OCI-LY1 (cell line): Measurements from ENCODE around the gene DOCK4.

Experiments
- H2AFZ ChIP-seq: fragments of 200-600 bp; sonication (generic), shearing (Covaris generic); 2 replicates; pipeline ENCODE4 v1.6.0; 2014; ENCODE audit warnings: antibody characterized with exemption, mild to moderate bottlenecking, low read length
- H3F3A ChIP-seq: fragments of 200-600 bp; sonication (generic), shearing (Covaris generic); 2 replicates; pipeline ENCODE4 v1.6.0; 2014; ENCODE audit warnings: mild to moderate bottlenecking, antibody characterized with exemption, low read length, moderate library complexity; ENCODE audit not compliant: insufficient read depth
- H3K27ac ChIP-seq: fragments of 200-600 bp; sonication (generic); 2 replicates; pipeline ENCODE4 v1.5.1; 2014; ENCODE audit warnings: low read length, mixed run types, mild to moderate bottlenecking, low read depth; ENCODE audit not compliant: poor library complexity, severe bottlenecking
- H3K27me3 ChIP-seq: fragments of 200-600 bp; sonication (generic); 2 replicates; pipeline ENCODE4 v1.6.0; 2014; ENCODE audit warnings: antibody characterized with exemption, mild to moderate bottlenecking, low read length, moderate library complexity; ENCODE audit not compliant: insufficient read depth
- H3K36me3 ChIP-seq: fragments of 200-600 bp; sonication (generic); 2 replicates; pipeline ENCODE4 v1.6.1; 2014; ENCODE audit warnings: mild to moderate bottlenecking, antibody characterized with exemption, low read length, moderate library complexity, mixed read lengths; ENCODE audit not compliant: insufficient read depth
- H3K4me1 ChIP-seq: fragments of 200-600 bp; sonication (generic); 2 replicates; pipeline ENCODE4 v1.5.1; 2014; ENCODE audit warnings: mild to moderate bottlenecking, low read length, moderate library complexity; ENCODE audit not compliant: insufficient read depth, severe bottlenecking
- H3K4me2 ChIP-seq: fragments of 200-600 bp; sonication (generic), shearing (Covaris generic); 2 replicates; pipeline ENCODE4 v1.6.1; 2014; ENCODE audit warnings: low read length
- H3K4me3 ChIP-seq: fragments of 200-600 bp; sonication (generic); 2 replicates; pipeline ENCODE4 v1.5.1; 2014; ENCODE audit warnings: low read length, low read depth, mild to moderate bottlenecking, mixed read lengths; ENCODE audit not compliant: poor library complexity, severe bottlenecking
- H3K79me2 ChIP-seq: fragments of 200-600 bp; shearing (Covaris generic); 2 replicates; pipeline ENCODE4 v1.6.1; 2016; ENCODE audit warnings: mixed run types, low read length, mixed read lengths; ENCODE audit not compliant: insufficient read depth
- H3K9ac ChIP-seq: fragments of 200-600 bp; sonication (generic), shearing (Covaris generic); 2 replicates; pipeline ENCODE4 v1.6.1; 2014; ENCODE audit warnings: mild to moderate bottlenecking, low read length, mixed read lengths
- H3K9me2 ChIP-seq: fragments of 200-600 bp; sonication (generic), shearing (Covaris generic); 2 replicates; pipeline ENCODE4 v1.6.1; 2014; ENCODE audit warnings: low read depth, mild to moderate bottlenecking, low read length, mixed read lengths
- H3K9me3 ChIP-seq: fragments of 200-600 bp; shearing (Covaris generic); 2 replicates; pipeline ENCODE4 v1.6.1; 2014; ENCODE audit warnings: low read length, mixed read lengths
- H4K20me1 ChIP-seq: fragments of 200-600 bp; sonication (generic), shearing (Covaris generic); 2 replicates; pipeline ENCODE4 v1.6.0; 2016; ENCODE audit warnings: mild to moderate bottlenecking, low read length; ENCODE audit not compliant: insufficient read depth
- EZH2 ChIP-seq: fragments of 200-600 bp; sonication (generic), shearing (Covaris generic); IDR thresholded peaks from 2 replicates; pipeline ENCODE4 v1.8.0; 2017; ENCODE audit warnings: borderline replicate concordance, mixed run types, mild to moderate bottlenecking, antibody characterized with exemption, low read length, moderate library complexity, mixed read lengths
- TF ChIP-seq, protein P1 (sequence below): fragments of 200-600 bp; sonication (generic), shearing (Covaris generic); IDR thresholded peaks from 2 replicates; pipeline ENCODE4 v1.5.1; 2017; ENCODE audit warnings: mild to moderate bottlenecking, antibody characterized with exemption, low read length, moderate library complexity, mixed read lengths

The DOCK4 gene

DNA sequence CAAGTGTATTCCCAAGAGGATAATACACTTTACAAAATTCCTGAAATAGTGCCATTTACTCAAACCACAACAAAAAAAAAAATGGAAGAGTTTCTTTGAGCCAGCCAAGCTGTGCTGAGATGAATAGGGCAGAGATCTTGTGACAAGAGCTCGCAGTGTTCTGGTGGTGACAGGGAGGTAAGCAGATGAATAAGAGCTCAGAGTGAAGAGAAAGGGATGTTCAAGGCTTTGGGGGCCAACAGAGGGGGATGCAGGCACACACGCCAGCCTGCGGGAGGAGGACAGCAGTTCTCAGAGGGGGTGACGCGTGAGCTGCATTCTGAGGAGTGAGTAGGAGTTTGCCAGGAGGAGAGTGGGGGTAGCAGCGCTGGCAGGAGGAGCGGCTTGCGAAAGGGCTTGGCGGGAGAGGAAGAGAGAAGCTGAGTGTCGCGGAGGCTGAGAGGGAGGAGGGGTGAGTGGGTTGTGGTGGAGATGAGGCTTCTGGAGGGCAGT lies 449.5 kb downstream of the DOCK4 start:
- no peaks in the 10 kb centered on the region for H3K36me3 ChIP-seq
- no peak for TF ChIP-seq EZH2
- TF ChIP-seq, protein P1, sequence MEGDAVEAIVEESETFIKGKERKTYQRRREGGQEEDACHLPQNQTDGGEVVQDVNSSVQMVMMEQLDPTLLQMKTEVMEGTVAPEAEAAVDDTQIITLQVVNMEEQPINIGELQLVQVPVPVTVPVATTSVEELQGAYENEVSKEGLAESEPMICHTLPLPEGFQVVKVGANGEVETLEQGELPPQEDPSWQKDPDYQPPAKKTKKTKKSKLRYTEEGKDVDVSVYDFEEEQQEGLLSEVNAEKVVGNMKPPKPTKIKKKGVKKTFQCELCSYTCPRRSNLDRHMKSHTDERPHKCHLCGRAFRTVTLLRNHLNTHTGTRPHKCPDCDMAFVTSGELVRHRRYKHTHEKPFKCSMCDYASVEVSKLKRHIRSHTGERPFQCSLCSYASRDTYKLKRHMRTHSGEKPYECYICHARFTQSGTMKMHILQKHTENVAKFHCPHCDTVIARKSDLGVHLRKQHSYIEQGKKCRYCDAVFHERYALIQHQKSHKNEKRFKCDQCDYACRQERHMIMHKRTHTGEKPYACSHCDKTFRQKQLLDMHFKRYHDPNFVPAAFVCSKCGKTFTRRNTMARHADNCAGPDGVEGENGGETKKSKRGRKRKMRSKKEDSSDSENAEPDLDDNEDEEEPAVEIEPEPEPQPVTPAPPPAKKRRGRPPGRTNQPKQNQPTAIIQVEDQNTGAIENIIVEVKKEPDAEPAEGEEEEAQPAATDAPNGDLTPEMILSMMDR, result no peak
- H3F3A ChIP-seq, result no peaks in the 10 kb centered on the region
- H3K27ac ChIP-seq, result no peak overlapping the region
- no peak overlapping the region for H3K9ac ChIP-seq
- H3K9me3 ChIP-seq, result no peaks in the 10 kb centered on the region
- no peak overlapping the region for H3K4me2 ChIP-seq
- no peak overlapping the region for H2AFZ ChIP-seq
- H3K27me3 ChIP-seq, result no peaks in the 10 kb centered on the region
- no peaks in the 10 kb centered on the region for H3K4me1 ChIP-seq
- no peaks in the 10 kb centered on the region for H3K9me2 ChIP-seq
- H4K20me1 ChIP-seq, result no peaks in the 10 kb centered on the region
- H3K4me3 ChIP-seq, result no peak overlapping the region
- no peaks in the 10 kb centered on the region for H3K79me2 ChIP-seq

DNA sequence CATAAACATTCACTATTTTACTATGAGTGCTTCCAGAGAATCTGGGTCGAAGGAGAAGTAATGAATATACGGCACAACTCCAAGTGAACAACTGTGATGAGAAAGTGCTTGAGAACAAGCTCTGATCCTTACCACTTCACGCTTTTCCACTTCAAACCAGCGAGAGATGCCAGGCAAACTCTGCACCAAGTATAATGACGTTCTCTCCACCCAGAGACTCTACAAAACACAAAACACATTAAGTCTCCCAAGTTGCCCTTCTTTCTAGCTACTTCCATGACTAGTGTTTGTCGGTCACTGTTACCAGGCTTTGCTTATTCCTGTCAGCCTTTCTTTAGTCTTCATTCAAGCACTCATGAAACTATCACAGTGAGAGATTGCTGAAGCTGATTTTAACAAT lies 450.8 kb downstream of the DOCK4 start:
- TF ChIP-seq, protein P1, result no peak
- TF ChIP-seq EZH2, result no peak
- no peak overlapping the region for H2AFZ ChIP-seq

DNA sequence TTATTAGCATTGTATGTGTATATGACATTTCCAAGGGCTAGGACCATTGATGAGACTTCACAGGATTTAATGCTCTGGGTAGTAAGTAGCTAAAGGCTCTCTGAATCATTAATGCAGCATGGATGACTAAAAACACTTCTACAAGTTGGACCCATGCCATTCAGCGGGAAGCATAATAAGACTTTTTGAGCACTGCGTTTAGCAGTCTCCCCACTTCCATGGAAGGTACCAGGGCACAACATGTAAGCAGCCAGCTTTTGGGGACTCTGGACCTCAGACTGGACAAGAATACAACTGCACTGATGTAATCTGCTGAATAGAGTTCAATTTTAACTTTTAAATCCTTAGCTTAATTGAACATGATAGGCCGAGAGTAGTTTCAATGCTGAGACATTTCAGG lies 452.2 kb downstream of the DOCK4 start:
- TF ChIP-seq, protein P1, result no peak
- TF ChIP-seq EZH2, result no peak
- Histone ChIP-seq H3K4me1 (no peaks in the 10 kb centered on the region), H3K79me2 (no peaks in the 10 kb centered on the region), H3K9me3 (no peaks in the 10 kb centered on the region), H2AFZ (no peak overlapping the region), H3K36me3 (no peaks in the 10 kb centered on the region), H3F3A (no peaks in the 10 kb centered on the region), H3K4me3 (no peak overlapping the region), H4K20me1 (no peaks in the 10 kb centered on the region), H3K27me3 (no peaks in the 10 kb centered on the region; the same call in 1 of the 2 replicates), H3K9ac (no peak overlapping the region), H3K9me2 (no peaks in the 10 kb centered on the region), H3K27ac (no peak overlapping the region), H3K4me2 (no peak overlapping the region)

More for the DNA sequence above, 450.8 kb downstream of the DOCK4 start:
- Histone ChIP-seq H3K27ac (no peak overlapping the region), H3K4me3 (no peak overlapping the region), H3K36me3 (no peaks in the 10 kb centered on the region), H4K20me1 (no peaks in the 10 kb centered on the region), H3K4me1 (no peaks in the 10 kb centered on the region), H3K79me2 (no peaks in the 10 kb centered on the region), H3K9me3 (no peaks in the 10 kb centered on the region), H3K4me2 (no peak overlapping the region), H3F3A (no peaks in the 10 kb centered on the region), H3K9ac (no peak overlapping the region), H3K9me2 (no peaks in the 10 kb centered on the region), H3K27me3 (no peaks in the 10 kb centered on the region)
